DMS53 treated with DMSO at 0.1 percent for 48 hours (cell line): Measurements from ENCODE around the gene NR2C2AP.

Experiments used
- DNase-seq: peaks from one replicate; lab custom pipeline; 2025; ENCODE audit not compliant: unreplicated experiment; lab: John Stamatoyannopoulos, UW

Gene NR2C2AP

DNA sequence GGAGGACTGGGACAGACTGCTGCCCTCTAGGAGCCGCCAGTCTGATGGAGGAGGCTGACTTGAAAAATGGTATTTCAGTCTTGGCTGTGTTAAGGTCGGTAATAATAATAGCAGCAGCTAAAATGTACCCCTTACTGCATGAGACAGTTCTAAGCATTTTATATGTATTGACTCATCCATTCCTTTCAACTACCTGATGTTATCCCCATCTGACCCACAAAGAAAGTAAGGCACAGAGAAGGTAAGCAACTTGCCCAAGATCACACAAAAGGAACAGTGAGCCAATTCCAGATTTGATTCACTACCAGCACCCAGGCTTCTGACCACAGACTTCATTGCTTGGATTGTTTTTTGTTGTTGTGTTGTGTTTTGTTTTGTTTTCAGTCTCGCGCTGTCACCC lies 12.6 kb upstream of the NR2C2AP start:
- no peak for DNase-seq

DNA sequence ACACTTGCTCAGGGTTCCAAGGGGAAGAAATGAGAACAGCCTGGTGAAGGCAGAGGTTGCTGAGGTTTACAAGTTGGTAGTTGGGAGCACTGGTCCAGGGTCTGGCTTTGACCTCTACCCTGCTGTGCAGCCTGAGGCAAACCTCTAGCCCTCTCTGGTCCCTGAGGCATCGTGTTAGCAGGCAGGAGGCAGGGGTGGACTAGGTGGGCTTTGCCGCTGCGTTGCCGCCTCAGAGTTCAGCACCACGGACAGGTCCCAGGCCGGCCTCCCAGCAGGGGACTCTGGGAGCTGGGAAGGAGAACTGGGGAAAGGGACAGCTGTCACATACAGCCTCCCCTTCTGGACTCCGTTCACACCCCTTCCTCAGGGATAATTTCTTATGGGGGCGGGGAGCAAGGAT lies 11.7 kb upstream of the NR2C2AP start:
- no peak for DNase-seq

DNA sequence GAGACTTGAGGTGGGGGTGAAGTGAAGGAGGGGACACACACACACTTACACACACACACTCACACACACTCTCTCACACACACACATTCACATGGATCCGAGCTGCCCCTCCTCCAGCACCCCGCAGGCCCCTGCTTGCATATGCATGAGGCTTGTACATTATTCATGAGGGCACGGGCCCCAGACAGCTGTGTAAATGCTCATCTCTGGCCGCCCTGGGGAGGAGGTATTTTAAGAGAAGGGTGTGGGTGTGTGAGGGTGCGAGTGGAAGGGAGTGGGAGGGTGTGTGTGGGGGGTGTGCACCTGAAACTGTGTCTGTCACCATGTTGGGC lies 10.9 kb upstream of the NR2C2AP start:
- no peak for DNase-seq

DNA sequence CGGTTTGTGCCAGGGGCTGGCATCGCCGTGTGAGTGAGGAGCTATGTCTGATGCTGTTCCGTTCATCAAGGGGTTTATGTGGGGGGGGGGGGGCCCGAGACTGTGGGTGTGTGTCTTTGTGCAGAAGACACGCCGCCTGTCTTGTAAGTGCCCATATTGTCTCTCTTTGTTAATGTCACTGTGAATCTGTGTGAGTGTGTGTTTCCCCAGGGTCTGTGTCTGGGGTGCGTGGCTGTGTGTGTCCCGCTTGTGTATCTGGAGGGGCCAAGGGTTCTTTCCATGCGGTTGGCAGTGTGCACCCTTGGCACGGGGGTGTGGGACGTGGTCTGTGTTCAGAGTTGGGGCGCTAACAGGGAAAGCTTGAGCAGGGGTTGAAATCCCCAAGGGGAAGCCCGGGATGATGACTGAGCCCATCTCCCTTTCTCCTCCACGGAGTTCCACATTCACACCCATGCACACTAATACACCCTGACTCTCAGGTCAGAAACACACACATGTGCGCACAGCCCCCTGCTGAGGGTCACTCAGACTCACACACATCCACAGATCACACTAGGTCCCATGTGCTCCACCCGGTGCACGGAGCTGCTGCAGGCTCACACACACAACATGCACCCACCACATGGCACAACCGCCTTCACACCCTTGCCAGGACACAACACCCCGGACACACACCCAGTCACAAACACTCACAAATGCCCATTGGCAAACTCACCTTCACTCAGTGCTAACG lies 10.4 kb upstream of the NR2C2AP start:
- DNase-seq: no peak

DNA sequence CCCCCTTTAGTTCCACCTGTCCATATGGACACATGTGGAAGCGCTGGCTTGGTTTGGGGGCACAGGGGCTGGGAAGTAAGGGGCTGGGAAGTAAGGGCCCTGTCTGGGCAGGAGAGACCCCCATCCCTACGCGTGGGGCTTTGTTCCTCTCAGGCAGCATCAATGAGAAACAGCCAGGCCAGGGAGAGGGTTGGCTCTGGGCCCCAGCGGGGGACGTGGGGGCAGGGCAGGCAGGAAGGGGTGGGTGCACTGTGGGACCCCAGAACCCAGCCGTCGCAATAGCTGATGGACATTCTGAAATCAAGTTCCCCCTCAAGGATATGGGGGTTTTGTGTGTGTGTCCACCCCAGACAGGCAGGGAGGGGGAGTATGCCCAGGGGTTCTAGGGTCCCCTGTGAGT lies 9.7 kb upstream of the NR2C2AP start:
- no peak for DNase-seq

DNA sequence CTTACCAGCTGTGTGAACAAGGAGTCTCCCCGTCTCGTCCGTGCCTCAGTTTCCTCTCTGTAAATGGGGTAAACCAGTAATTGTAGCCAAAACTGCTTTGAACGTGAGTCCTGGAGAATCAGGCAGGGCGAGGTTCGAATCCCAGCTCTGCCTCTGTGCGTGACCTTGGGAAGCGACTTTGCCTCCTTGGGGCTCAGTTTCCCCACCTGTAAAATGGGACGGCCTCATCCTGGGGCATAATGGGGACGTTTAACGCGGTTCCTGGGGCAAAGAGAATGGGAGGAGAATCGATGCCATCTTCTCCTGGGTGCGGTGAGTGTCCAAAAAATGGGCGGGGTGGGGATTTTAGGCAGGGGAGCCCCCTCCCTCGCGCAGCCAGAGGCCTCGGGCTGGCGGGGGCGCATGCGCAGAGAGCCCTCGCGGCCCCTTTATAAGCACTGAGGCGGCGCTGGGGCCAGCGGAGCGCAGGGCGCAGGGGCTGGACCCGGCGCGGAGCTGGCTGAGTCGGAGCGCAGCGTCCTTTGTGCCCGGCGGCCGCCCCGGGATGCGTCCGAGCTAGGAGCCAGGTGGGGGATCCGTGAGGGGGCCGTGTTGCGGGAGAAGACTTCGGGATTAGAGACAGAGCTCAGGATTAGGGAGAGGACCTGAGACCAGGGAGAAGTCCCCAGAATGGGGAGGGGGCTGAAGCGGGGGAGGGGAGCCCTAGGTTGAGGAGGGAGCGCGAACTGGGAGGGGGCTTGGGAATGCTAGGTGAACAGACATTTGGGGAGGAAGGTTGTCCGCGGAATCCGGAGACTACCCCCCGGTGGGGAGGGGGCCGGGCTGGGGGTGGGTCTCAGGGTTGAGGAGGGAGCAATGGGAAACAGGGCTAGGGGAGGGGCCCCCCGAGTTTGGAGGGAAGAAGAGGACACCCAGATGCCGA lies 8.5 kb upstream of the NR2C2AP start, which contains the start of gene NCAN:
TSS of gene NCAN (plus strand) at position 460 of the 922 bp plus-strand sequence. CDS start 4,996 bp downstream, outside the sequence.
- no peak for DNase-seq

DNA sequence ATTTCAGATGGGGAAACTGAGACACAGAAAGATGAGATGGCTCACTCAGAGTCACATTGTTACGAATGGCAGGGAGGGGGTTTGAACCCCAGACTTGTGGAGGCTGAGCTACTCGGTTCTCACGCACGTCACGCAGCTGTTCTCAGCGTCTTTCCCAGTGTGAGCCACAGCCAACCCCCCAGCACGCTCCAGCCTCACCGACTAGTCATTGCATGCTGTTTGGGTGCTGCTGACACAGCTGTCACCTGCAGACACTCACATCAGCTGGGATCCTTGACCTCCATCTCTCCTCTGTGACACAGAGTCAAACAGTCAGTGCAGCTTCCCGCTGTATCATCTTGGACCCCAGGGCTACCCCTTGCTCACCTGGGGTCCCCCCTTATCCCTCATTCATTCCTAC lies 6.2 kb upstream of the NR2C2AP start:
- DNase-seq: peak; percentile 53

DNA sequence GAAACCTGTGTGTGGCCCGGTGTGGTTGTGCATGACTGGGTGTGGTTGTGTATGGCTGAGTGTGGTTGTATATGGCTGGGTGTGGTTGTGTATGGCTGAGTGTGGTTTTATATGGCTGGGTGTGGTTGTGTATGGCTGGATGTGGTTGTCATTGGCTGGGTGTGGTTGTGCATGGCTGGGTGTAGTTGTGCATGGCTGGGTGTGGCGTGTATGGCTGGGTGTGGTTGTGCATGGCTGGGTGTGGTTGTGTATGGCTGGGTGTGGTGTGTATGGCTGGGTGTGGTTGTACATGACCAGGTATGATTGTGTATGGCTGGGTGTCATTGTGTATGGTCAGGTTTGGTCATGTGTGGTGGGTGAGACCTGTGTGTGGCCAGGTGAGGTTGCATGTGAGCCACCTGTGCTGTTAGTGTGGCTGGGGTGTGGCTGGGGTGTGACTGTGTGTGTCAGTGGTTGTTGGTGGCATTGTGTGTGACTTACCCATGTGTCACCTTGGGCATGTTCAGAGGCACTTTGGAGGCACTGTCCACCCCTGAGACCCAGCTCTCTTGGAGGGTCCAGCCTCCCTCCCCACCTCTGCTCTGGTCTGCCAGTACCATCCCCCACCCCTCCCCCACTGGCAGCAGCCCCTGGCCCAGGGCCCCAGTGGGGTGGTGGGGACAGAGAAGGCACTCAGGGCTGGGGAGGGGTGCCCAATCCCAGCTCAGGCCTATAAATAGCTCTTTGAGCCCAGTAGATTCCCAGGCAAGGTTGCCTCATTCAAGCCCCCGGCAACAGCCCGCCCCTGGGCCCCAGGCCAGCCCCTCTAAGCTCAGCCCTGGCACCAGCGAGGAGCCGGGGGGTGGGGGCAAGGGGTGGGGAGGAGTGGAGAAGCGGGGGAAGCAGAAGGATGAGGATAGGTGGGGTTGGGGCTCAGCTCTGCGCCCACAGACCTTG lies 4.7 kb upstream of the NR2C2AP start:
- DNase-seq: no peak

DNA sequence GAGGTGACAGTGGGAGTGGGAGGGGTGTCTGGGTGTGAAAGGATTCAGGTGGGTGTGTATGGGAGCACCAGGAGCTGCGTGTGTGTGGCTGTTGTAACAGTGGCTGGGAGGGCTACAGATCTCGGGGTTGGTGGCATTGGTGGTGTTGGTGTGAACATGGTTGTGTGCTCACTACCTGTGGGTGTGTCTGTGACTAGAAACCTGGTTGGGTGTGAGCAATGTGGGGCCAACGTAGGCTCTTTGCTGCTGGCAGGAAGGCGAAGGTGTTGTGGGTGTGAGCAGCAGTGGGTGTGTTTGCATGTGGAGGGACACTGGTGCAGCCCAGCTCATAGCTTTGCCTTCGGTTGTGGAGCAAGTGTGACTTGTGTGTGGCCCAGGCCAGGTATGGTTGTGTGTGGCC lies 3.7 kb upstream of the NR2C2AP start:
- no peak for DNase-seq

DNA sequence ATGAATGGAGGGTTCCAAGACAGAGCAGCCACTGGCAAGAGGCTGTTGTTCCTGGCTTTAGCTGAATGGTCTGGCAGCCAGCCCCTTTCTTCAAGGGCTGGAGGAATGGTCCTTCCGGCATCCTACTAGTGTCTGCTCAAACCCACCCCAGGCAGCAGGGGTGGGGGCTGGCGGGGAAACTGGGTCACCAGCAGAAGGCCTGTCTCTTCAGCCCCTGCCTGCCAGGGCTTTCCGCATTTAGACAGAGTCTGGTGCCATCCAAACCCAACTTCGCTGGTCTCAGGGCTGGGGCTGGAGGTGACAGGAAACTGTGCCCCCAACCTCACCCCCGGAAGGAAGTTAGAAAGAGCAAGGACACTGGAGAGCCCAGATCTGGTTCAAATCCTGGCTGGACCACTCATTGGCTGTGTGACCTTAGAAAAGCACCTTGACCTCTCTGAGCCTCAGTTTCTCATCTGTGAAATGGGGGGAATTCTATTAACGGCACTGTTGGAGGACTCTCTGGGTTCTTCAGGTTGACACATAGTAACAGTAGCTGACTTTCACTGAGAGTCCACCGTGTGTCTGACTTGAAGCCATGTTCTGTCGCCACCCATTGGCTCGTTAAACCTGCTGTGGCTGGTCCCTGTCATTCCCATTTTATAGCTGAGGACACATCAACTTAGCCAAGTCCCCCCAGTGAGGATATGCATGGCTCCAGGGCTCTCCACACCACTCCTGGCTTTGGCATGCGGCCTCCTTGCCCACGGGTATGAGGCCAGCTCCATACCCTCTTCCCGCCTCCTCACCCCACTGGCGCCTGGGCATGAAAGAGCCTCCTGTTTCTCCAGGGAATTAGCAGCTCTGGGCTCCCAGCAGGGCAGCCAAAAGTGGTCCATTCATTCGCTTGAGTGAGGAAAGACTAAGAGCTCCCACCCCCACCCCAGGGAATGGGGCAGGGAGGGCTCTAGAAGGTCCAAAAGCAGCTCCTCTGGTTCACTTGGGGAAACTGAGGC lies 2.5 kb upstream of the NR2C2AP start:
- no peak for DNase-seq

DNA sequence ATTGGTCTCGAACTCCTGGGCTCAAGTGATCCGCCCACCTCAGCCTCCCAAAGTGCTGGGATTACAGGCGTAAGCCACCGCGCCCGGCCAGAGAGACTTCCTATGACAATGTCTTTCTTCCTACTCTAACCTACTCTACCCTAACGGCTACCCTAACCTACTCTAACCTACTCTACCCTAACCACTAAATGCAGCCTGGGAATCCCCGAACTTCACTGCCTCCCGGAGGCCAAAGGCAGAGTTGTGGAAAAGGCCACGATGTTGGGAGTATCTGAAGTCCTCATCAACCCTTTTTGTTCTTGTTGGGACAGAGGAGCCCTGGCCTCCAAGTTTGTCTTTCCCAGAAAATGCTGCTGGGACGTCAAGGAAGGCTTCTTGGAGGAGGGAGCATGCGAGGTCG lies 967 bp upstream of the NR2C2AP start:
- no peak for DNase-seq

DNA sequence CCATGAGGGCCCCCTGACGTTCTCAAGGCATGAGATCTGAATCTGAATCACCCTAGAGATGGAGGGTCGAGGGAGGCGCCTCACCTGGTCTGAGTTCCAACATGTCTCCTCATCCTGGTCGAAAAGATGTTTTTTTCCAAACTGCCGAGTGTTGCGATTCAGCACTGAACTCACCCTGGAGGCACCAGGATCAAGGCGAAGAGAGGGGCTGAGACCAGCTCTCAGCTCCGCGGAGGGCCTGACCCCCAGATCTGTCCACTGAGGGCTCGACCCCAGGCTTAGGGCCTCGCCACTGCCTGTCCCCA lies 555 bp downstream of the NR2C2AP start:
- DNase-seq: no peak

DNA sequence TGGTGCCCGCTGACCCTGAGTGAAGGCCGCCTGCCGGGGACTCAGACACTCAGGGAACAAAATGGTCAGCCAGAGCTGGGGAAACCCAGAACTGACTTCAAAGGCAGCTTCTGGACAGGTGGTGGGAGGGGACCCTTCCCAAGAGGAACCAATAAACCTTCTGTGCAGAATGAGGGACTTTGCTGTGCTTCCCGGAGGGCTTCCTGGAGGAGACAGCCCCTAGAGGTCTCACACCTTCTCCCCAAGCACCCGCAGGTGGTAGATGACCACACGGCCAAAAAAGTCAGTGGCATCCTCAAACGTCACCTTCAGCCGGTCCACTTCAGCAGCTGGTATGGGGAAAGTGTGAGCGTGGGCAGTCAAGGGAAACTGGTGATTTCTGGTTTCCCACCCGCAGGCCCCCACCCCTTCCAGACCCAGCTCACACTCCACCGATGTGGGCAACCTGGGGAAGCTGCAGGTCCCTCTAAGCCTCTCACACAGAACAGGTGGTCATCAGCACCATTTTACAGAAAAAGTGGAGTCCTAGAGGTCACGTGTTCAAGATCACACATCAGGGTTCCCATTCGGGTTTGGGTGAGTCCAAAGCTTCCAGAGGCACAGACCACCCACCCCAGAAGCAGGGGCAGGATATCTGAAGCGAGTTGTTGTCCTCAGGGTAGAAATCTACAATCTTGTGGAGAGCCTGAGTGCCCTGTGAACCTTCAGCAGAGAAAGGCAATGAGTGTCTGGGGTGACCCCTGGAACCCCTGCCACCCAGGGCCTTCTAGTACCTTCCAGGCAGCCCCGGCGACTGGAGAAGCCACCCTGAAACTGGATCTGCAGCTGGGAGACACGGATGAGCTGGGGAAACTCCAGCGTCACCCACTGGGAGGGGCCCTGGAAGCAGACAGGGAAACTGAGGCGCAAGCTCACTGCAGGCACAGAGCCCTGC lies 1.2 kb downstream of the NR2C2AP start:
- DNase-seq: no peak

DNA sequence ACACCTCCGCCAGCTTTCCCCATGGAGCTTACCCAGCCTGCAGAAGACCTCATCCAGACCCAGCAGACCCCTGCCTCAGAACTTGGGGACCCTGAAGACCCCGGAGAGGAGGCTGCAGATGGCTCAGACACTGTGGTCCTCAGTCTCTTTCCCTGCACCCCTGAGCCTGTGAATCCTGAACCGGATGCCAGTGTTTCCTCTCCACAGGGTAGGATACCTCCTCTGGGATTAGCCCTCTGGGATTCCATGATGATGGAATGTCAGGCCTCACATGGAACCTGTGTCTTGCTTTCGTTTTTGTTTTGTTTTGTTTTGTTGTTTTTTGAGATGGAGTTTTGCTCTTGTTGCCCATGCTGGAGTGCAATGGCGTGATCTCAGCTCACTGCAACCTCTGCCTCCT lies 9.3 kb downstream of the NR2C2AP start:
- no peak for DNase-seq

DNA sequence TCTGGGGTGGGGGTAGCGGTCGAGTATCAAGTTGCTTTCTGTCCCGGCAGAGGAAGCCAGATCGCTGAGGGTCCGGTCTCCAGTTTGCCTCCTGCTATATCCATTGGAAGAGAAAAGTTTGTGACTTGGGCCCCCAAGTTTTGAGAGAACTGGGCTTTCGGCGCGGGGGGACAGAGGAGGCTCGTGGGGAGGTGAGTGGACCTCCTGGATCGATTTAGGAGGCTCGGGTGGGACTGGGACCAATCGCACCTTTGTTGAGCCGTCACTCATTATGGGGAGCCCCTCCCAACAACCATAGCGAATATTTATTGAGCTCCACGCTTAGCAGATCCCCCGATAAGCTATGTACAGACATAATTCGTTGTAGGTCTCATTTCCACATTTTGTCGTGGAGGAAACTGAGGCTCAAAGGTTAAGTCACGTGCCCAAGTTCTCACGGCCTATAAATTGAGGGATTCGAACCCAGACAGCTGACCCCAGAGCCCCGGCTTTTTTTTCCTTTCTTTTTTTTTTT lies 10.2 kb downstream of the NR2C2AP start:
- no peak for DNase-seq

DNA sequence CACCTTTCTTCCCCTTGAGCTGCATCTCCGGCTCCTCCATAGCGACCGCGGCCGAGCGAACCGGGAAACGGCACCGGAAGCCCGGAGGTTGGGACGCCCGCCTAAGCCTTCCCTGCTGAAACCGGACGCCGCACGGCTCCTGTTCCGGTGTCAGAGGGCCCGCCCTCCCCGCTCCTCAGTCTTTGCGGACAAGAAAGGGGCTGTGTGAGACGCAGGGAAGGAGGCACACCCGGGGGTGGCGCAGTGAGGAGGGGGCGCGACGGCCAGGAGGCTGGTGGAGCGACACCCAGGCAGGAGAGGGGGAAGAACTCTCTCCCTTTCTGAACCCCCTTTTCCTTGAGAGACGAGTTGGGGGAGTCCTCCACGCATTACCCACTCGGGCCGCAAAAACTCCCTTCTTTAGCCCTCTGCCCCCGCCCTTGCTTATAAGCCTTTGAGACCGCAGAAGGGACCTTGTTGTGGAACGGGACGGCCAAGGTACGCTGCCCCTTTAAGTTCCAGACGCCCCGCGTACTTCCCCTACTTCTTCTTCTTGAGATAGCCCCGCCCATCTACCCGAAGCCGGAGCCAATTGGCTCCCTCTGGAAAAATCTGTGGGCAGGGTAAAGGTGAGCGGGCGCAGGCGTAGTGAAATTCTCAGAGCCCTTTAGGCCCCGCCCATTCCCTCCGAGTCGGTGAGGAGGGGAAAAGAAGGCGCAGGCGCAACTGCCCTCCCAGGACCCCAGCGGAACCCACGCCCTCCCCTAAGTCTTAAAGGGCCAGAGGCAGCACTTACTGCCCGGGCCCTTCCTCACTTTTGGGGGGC lies 10.9 kb downstream of the NR2C2AP start, which contains the start of the genes BORCS8 and RFXANK:
TSS of gene BORCS8 (minus strand) at position 75 of the 805 bp plus-strand sequence. CDS start at position 40, 35 bp downstream.
TSS of gene RFXANK (plus strand) at position 181 of the 805 bp plus-strand sequence. CDS start 1,689 bp downstream, outside the sequence.
- peak; percentile 92 for DNase-seq

DNA sequence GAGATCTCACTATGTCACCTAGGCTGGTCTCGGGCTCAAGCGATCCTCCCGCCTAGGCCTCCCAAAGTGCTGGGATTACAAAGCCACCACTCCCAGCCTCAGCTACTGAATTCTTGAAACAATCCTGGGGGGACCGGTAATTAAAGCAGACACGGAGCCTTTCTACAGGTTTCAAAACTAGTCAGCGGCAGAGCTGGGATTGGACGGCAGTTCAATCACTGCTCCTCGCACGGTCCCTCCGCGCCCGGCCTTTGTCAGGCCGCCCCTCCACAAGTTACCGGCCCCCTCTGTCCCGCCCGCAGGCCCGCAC lies 11.5 kb downstream of the NR2C2AP start:
- no peak for DNase-seq

DNA sequence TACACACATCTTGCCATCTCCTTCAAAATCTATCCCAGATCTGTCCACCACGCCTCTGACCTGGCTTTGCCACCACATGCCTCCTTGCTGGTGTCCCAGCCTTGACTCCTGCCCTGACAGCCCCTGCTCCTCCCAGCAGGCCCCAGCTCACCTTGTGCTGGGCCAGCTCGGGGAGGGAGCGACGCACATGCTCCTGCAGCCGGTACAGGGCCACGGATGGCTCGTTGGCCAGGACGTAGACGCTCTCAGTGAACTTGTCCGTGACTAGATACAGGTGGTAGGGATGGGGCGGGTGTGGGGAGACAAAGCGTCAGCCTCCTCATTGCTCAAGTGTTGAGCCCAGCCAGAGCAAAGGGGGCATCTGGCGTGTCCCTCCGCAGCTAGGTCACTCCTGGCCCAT lies 16.5 kb downstream of the NR2C2AP start:
- no peak for DNase-seq
